SK-N-SH (cell line): ENCODE measurements around the gene C2CD4C.

Experiments
- FOXM1 ChIP-seq: IDR thresholded peaks from 2 replicates; pipeline ENCODE4 v1.4.0; 2012; ENCODE audit warnings: low read depth, mild to moderate bottlenecking
- POLR2AphosphoS5 ChIP-seq: IDR thresholded peaks from 2 replicates; pipeline ENCODE4 v1.6.1; 2012; ENCODE audit warnings: low read depth, low read length
- TF ChIP-seq, protein P1 (sequence below): IDR thresholded peaks from 2 replicates; pipeline ENCODE4 v1.6.1; 2012; ENCODE audit warnings: mild to moderate bottlenecking, low read depth, low read length, moderate library complexity
- TF ChIP-seq, protein P2 (sequence below): IDR thresholded peaks from 2 replicates; pipeline ENCODE4 v1.4.0; 2012; ENCODE audit warnings: low read depth
- TF ChIP-seq, protein P3 (sequence below): IDR thresholded peaks from 2 replicates; pipeline ENCODE4 v1.4.0; 2012; ENCODE audit warnings: low read depth, borderline replicate concordance
- TF ChIP-seq, protein P4 (sequence below): fragments of 200-600 bp; sonication (generic); IDR thresholded peaks from 2 replicates; pipeline ENCODE4 v1.6.1; 2017; ENCODE audit warnings: antibody characterized with exemption, mild to moderate bottlenecking, moderate library complexity

DNA sequence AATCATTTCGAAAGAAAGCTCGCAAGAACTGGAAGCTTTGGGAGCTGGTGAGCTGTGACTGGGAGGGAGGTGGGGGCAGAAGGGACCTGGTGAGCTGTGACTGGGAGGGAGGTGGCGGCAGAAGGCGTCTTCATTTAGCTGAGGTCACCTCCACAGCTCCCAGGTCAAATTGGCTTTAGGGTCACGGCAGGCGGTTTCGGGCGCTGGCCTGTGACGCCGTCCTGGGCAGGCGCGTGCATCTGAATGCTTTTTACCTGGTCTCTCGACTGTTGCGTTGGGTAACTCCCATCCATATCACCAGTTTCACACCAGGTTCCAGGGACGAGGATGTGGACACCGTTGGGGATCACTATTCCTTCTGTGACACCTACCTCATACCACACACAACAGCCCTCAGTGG lies 29.2 kb downstream of the C2CD4C start:
- TF ChIP-seq, protein P1, sequence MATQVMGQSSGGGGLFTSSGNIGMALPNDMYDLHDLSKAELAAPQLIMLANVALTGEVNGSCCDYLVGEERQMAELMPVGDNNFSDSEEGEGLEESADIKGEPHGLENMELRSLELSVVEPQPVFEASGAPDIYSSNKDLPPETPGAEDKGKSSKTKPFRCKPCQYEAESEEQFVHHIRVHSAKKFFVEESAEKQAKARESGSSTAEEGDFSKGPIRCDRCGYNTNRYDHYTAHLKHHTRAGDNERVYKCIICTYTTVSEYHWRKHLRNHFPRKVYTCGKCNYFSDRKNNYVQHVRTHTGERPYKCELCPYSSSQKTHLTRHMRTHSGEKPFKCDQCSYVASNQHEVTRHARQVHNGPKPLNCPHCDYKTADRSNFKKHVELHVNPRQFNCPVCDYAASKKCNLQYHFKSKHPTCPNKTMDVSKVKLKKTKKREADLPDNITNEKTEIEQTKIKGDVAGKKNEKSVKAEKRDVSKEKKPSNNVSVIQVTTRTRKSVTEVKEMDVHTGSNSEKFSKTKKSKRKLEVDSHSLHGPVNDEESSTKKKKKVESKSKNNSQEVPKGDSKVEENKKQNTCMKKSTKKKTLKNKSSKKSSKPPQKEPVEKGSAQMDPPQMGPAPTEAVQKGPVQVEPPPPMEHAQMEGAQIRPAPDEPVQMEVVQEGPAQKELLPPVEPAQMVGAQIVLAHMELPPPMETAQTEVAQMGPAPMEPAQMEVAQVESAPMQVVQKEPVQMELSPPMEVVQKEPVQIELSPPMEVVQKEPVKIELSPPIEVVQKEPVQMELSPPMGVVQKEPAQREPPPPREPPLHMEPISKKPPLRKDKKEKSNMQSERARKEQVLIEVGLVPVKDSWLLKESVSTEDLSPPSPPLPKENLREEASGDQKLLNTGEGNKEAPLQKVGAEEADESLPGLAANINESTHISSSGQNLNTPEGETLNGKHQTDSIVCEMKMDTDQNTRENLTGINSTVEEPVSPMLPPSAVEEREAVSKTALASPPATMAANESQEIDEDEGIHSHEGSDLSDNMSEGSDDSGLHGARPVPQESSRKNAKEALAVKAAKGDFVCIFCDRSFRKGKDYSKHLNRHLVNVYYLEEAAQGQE, result no peak
- TF ChIP-seq FOXM1 (no peak), POLR2AphosphoS5 (no peak)
- TF ChIP-seq, protein P2, sequence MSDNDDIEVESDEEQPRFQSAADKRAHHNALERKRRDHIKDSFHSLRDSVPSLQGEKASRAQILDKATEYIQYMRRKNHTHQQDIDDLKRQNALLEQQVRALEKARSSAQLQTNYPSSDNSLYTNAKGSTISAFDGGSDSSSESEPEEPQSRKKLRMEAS, result no peak
- TF ChIP-seq, protein P3, sequence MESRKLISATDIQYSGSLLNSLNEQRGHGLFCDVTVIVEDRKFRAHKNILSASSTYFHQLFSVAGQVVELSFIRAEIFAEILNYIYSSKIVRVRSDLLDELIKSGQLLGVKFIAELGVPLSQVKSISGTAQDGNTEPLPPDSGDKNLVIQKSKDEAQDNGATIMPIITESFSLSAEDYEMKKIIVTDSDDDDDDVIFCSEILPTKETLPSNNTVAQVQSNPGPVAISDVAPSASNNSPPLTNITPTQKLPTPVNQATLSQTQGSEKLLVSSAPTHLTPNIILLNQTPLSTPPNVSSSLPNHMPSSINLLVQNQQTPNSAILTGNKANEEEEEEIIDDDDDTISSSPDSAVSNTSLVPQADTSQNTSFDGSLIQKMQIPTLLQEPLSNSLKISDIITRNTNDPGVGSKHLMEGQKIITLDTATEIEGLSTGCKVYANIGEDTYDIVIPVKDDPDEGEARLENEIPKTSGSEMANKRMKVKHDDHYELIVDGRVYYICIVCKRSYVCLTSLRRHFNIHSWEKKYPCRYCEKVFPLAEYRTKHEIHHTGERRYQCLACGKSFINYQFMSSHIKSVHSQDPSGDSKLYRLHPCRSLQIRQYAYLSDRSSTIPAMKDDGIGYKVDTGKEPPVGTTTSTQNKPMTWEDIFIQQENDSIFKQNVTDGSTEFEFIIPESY, result no peak
- TF ChIP-seq, protein P4, sequence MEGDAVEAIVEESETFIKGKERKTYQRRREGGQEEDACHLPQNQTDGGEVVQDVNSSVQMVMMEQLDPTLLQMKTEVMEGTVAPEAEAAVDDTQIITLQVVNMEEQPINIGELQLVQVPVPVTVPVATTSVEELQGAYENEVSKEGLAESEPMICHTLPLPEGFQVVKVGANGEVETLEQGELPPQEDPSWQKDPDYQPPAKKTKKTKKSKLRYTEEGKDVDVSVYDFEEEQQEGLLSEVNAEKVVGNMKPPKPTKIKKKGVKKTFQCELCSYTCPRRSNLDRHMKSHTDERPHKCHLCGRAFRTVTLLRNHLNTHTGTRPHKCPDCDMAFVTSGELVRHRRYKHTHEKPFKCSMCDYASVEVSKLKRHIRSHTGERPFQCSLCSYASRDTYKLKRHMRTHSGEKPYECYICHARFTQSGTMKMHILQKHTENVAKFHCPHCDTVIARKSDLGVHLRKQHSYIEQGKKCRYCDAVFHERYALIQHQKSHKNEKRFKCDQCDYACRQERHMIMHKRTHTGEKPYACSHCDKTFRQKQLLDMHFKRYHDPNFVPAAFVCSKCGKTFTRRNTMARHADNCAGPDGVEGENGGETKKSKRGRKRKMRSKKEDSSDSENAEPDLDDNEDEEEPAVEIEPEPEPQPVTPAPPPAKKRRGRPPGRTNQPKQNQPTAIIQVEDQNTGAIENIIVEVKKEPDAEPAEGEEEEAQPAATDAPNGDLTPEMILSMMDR, result no peak
